ENCODE measurements around the gene STAG1.
"Not testable (repeated sequence)": the region's sequence is repeated elsewhere in the genome, so short reads cannot be mapped to it uniquely, and the experiment has no call there.

Gene STAG1

GRCh38 chr3:136698361-136698760, 53.8 kb downstream of the STAG1 start:
- DNase-seq, result no peak

GRCh38 chr3:136696797-136697196, 55.4 kb downstream of the STAG1 start:
- DNase-seq, result no peak

- DNase-seq, result no peak
These were observed 57.9 kb downstream of the STAG1 start for GRCh38 chr3:136694321-136694720.

GRCh38 chr3:136690599-136690998, 61.6 kb downstream of the STAG1 start:
- DNase-seq, result no peak

- DNase-seq, result no peak
These were observed 66.3 kb downstream of the STAG1 start for GRCh38 chr3:136685882-136686281.

GRCh38 chr3:136682740-136683312, 69.4 kb downstream of the STAG1 start:
- no peak for DNase-seq

GRCh38 chr3:136678981-136679380, 73.2 kb downstream of the STAG1 start:
- DNase-seq, result no peak

- no peak for DNase-seq
These were observed 76.2 kb downstream of the STAG1 start for GRCh38 chr3:136676009-136676408.

GRCh38 chr3:136675150-136675858, 76.9 kb downstream of the STAG1 start:
- DNase-seq, result no peak

- DNase-seq, result no peak
These were observed 79.7 kb downstream of the STAG1 start for GRCh38 chr3:136672457-136672856.

- no peak for DNase-seq
These were observed 80.3 kb downstream of the STAG1 start for GRCh38 chr3:136671921-136672320.

GRCh38 chr3:136670166-136670565, 82.0 kb downstream of the STAG1 start:
- DNase-seq, result no peak

GRCh38 chr3:136667081-136667480, 85.1 kb downstream of the STAG1 start:
- DNase-seq, result no peak

- not testable (repeated sequence) for DNase-seq
These were observed 85.9 kb downstream of the STAG1 start for GRCh38 chr3:136666301-136666700.

- no peak for DNase-seq
These were observed 87.4 kb downstream of the STAG1 start for GRCh38 chr3:136664771-136665170.

- DNase-seq, result no peak
These were observed 90.9 kb downstream of the STAG1 start for GRCh38 chr3:136661282-136661681.

GRCh38 chr3:136658946-136659682, 93.1 kb downstream of the STAG1 start:
- DNase-seq, result no peak

- DNase-seq, result no peak
These were observed 94.7 kb downstream of the STAG1 start for GRCh38 chr3:136657526-136657925.

GRCh38 chr3:136653628-136654027, 98.5 kb downstream of the STAG1 start:
- no peak for DNase-seq

GRCh38 chr3:136651581-136651980, 100.6 kb downstream of the STAG1 start:
- no peak for DNase-seq

- DNase-seq, result no peak
These were observed 101.7 kb downstream of the STAG1 start for GRCh38 chr3:136650461-136650860.

GRCh38 chr3:136645915-136646314, 106.3 kb downstream of the STAG1 start:
- DNase-seq, result no peak

GRCh38 chr3:136644212-136644611, 108.0 kb downstream of the STAG1 start:
- DNase-seq, result no peak

GRCh38 chr3:136643380-136643779, 108.8 kb downstream of the STAG1 start:
- not testable (repeated sequence) for DNase-seq
